ENCODE results near the gene FAM81A.

FAM81A gene

DNA sequence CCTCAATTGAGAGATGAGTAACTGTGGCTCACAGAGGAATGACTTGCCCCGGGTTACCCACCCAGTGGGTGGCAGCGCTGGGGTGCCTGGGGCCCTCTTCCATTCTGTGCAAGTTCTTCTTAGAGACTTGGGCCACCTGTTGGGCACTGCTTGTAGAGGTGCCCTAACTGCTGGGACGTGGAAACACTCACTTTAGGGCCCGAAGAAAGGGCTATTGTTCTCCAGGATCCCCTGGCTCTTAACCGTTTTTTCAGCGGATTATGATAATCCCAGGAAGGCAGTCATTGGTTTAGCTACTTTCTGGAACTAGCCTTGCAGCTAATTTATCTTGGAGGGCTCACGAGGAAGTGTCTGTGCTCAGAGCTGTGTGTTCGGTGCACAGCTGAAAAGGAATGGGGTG is 107.6 kb downstream of the FAM81A start:
- no peak for DNase-seq

DNA sequence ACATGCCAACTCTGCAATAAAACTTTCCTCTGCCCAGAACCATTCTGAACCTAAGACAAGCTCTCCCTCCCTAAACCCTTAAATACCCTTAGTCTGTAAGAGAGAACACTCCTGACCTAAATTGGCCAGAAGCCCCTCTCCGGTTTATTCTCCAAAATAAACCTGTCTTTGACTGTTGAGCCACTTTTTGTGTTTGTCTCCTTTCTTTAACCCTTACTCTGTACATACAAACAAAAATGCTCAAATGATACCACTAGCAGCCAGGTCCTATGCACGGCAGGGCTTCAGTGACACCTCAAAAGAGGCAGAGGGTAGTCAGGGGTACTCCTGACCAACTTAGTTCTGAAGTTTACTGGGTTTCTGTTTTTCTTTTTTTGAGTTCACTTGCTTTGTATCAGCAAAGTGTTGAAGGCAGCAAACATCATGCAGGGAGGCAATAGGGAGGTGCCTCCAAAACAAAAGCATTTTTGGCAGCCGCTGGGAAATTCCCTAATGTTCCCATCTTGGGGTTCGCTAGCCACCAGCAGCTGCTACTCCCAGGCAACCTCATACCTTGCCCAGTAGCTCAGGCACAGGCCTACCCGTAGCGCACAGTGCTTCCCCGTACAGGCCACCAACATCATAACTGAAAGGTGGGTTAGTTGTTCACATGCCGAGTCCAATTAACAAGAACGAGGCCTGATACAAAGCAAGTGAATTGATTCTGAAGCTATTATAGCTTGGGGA is 110.7 kb downstream of the FAM81A start:
- no peak for DNase-seq

DNA sequence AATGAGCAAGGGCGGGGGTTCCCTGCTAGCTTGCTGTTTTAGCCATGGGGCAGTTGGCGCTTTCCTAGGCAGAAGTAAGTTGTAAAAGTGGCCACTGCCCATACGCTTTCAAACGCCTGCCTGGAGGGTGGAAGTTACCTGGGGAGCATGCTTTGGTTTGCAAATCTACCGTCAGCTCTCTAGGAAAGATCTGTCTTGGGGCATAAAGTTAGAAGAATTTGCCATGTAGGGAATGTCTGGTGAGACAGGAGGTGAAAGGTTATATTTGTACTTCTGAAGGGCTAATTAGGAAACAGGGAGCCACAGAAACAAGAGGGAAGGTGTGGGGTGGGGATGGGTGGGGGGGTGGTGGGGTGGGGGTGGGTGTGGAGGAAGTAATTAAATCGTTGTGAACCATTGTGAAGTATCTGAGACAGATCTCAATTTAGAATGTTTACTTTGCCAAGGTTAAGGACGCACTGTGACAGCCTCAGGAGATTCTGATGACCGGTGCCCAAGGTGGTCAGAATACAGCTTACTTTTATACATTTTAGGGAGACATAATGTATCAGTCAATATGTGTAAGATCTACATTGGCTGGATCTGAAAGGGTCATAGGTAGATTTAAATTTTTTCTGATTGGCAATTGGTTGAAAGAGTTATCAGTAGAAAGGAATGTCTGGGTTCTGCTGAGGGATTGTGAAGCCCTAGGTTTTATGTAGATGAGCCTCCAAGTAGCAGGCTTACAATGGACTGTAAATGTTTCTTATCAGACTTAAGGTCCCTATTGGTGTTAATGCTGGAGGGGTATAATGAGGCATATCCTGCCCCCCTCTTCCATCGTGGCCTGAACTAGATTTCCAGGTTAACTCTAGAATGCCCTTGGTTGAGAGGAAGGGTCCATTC is 111.6 kb downstream of the FAM81A start:
- no peak for DNase-seq

DNA sequence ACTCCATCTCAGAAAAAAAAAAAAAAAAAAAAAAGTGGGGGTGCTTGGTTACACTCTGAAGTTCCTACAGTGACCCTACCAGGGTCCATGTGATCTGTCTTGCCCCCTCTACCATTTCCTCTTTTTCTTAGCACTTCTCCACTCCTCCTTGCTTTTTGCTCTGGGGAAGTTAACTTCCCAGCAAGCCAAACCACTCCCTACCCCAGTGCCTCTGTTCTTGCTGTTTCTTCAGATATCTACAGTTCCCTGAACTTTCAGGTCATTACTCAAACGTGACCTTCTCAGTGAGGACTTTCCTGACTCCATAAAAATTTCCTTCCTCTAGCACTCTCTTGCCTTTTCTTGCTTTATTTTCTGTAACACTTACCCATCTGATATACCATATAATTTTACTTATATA is 112.5 kb downstream of the FAM81A start:
- no peak for DNase-seq

- DNase-seq, result no peak
Measured at GRCh38 chr15:59550956-59551355, 113.0 kb downstream of the FAM81A start.

GRCh38 chr15:59553879-59554735 is 116.1 kb downstream of the FAM81A start:
- DNase-seq, result no peak

GRCh38 chr15:59555696-59556095 is 117.7 kb downstream of the FAM81A start:
- no peak for DNase-seq

DNA sequence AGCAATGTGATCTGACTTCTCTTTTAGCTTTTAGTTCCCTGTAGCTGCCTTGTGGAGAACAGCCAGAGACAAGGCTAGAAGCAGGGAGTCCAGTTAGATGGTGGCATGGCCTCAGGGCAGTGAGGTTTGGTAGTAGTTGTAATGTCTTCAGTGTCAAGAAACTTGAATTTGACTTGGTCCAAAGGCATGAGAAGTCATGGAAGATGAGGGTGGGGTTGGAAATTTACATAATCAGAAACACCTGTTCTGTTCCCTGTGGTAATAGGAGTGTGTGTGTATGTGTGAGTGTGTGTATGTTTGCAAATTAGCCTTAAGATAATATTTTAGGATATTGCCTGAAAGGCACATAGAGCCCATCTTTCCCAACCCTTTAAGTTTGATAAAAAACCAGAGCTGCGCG is 118.4 kb downstream of the FAM81A start:
- DNase-seq, result no peak

DNA sequence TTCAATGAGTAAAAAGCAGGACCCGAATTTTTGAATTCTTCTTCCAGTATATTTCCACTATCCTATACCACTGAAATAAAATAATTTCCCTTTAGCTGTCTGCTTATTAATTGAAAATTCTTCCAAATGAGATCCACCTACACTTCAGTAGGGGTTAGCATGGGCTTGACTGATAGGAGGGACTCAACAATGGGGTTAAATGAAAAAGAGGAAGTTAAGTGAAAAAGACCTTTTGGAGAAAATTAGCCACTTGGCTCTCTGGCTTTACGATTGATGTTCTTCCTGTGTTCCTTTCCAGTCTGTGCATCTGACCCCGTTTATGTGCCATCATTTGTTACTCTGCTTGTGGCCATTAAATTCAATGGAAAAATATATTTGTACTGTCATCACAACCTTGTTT is 119.6 kb downstream of the FAM81A start:
- no peak for DNase-seq

DNA sequence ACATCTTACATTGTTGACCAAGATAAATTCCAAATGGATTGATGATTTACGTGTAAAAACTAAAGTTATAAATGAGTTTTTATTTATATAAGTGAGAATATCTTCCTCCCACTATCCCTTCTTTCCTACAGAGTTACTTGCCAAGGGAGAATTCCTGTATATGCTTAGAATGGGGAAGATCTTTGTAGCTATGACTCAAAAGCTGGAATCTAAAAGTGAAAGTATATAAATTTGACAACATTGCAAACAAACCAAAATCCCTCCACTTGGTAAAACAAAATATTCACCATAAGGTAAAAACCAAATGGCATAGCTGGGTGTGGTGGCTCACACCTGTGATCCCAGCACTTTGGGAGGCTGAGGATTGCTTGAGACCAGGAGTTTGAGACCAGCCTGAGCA is 120.9 kb downstream of the FAM81A start:
- DNase-seq, result no peak

- DNase-seq, result no peak
Measured at GRCh38 chr15:59561547-59561946, 123.6 kb downstream of the FAM81A start.

DNA sequence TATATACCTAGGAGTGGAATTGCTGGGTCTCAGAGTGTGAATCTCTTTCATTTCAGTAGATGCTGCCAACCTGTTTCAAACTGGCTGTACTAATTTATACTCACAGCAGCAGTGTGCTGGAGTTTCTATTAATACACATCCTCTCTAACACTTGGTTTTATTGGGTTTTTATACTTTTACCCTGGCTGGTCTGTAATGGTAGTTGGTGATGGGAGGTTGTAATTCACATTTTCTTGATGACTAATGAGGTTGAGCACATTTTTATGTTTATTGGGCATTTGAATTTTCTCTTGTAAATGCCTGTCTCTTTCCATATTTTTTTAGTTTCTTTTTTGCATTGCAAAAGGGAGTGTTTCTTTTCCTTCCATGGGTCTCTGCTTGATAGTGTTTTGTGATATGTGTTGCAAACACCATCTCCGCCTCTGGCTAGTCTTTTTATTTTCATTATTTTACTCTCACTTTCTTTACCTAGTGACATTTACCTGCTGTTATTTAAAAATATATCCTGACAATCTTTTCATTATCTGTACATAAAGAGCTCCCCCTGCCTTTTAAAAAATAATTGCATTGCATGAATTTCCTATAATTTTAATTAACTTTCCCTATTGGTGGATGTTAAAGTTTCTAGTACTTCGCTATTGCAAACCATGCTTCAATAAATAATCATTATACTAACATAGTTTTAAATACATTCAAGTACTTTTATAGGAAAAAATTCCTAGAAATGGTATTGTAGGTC is 124.6 kb downstream of the FAM81A start:
- no peak for DNase-seq

DNA sequence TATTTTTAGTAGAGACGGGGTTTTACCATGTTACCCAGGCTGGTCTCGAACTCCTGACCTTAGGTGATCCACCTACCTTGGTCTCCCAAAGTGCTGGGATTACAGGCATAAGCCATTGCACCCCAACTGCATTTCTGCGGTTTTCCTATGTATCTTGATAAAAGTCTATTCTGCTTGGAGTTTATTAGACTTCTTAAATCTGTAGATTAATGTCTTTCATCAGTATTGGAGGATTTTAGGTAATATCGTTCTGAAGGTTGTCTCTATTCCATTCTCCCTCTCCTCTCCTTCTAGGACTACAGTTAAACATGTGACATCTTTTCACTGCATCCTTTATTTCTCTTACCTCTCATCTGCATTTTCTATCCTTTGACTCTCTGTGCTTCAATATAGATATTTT is 127.3 kb downstream of the FAM81A start:
- DNase-seq, result no peak

DNA sequence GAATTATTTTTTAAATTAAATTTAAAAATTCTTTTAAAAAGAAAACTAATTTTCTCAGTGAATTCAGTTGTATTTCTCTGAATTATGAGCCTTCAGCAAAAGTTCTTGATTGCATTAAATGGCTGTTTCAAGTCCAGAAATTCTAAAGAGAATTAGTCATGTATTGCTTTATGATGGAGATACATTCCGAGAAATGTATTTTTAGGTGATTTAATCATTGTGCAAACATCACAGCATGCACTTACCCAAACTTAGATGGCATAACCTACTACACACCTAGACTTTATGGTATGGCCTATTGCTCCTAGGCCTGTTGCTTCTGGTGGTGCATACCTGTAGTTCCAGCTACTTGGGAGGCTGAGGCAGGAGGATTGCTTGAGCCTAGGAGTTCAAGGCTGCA is 129.3 kb downstream of the FAM81A start:
- DNase-seq, result no peak

DNA sequence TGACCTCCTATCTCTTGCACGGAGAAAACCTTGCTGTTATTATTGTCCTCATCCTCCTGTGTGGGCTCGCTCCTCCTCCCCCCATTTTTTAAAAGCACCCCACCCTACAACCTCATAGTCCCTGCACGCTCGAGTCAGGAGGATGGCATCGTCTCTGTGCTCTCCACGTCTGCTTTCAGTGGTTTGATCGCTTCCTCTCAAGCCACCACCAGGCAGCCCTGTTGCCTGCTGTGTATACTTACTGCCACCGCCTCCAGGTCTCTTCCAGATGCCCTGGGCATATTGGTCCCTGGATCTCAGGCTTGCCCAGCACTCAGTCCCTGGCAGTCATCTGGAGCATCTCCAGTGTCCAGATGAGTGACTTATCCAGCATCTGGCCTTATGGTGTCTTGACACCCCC is 131.5 kb downstream of the FAM81A start:
- DNase-seq, result no peak

DNA sequence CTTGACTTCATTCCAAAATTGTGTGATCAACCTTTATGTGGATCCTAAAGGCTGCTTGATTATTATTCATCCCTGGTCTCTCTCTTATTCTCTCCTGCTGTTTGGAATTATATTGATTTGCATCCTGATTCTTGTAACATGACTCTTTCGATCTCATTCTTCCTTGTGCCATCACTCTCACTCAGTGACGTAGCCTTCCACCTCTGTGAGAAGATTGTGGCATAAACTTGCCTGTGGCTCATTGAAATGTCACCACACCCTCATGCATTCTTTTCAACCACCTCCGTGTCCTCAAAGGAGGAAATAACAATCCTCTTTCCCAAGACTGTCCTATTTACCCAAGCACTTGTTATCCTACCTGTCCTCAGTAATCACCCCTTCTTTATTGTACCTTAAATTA is 132.3 kb downstream of the FAM81A start:
- no peak for DNase-seq

DNA sequence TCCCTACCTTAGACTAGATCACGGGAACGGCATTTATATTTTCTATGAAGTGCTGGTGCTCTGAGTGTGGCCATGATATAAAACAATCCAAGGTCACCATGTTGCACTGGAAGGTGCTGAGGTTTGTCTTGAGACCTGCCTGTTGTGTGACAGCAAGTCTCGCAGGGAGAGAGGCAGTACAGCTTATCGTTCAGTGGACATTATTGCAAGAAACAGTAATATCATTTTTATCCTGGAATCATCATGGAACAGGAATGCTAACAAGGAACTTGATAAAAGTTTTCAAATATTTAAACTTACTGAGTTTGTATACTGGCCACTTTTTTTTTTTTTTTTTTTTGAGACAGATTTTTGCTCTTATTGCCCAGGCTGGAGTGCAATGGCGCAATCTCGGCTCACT is 133.6 kb downstream of the FAM81A start:
- no peak for DNase-seq
